GM18858 (cell line): ENCODE measurements around the gene RTN1.

ENCODE experiments used
- ATAC-seq: cut with Tn5 transposase; IDR thresholded peaks from one replicate; pipeline ENCODE4 v1.9.1; 2021; ENCODE audit not compliant: unreplicated experiment

The RTN1 gene

DNA sequence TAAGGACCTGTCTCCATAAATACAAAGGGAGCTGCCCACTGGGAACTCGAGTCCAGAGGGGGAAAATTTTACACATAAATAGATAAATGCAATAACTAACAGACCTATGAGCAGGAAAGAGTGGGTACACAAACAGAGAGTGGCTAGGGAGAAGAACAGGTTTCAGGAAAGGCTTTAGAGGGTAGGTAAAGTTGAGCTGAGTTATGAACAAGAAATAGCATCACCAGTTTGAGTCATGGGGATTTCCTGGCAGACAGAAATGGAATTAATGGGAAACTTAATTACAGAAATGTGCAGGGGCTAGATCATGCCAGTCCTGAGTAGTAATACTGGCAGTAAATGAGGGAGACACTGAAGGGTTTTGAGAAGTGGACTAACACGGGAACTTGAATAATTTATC, 236.0 kb downstream of the RTN1 start:
- no peak for ATAC-seq

GRCh38 chr14:59633486-59633885, 237.1 kb downstream of the RTN1 start:
- ATAC-seq = no peak

- no peak for ATAC-seq
These were observed 238.2 kb downstream of the RTN1 start for GRCh38 chr14:59632381-59632780.

GRCh38 chr14:59631237-59631636, 239.3 kb downstream of the RTN1 start:
- no peak for ATAC-seq

DNA sequence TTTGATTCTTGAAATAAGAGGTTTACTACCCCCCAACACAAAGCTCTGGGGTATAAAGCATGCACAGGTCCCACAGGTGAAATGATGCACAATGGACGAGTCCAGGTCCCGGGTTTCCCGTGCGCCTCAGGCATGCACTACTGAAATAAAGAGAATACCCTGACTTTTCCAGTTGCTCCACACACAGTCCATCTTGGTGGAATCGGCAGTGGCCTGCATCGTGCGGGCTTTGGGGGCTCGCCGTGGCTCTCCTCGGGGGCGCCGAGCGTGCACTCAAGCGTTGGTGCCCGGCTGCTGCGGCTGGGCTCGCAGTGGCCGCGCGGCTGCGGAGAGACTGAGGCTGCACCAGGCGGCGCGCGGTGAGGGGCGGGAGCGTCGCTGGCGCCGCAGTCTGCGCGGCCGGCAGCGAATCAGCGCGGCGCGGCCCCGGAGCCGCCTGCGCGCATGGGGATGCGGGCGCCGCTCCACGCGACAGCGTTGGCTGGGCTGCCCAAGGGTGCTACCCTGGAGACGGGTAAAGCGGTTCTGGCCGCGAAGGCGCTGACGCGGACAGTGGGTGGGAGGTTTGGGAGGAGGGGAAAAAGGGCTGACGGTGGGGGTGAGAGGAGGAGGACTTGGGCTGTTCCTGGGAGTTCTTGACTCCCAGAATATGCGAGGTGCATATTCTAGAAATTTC, 240.2 kb downstream of the RTN1 start:
- ATAC-seq = no peak

DNA sequence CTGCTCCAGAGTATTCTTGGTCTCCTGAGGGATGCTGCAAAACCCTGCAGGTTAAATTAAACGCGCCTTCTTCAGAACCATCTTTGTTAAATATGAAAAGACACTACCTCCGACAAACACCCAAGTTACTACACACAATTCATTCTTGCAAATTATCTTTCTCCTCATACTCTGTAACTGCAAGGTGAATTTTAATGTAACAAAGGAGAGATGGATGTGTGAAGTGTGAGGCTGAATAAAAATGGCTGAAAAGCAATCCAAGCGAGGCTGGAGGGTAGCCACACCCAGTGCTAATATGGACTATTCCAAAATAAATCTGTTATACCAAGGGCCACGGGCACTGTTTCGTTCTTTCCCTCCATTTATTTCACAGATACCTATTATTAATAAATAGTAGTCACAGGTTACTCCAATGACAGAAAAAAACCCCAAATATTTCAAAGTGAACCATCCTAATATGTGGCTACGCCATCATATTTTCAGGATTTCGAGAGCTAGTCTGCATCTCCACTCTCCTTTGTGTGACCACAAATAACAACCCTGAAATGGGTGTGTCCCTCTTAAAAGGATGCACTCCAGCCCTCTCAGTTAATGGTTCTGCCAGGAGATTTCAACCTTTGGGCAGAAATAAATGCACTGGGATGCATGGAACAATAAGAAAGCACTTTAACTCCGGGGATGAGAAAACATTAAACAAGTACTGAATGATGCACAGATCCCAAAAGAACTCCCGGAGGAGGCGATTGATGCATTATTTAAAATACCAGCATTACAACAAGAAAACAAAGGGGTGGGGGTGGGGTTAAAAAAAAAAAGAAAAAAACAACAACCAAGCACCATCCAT, 240.9 kb downstream of the RTN1 start:
- no peak for ATAC-seq

GRCh38 chr14:59627011-59627520, 243.5 kb downstream of the RTN1 start:
- no peak for ATAC-seq

DNA sequence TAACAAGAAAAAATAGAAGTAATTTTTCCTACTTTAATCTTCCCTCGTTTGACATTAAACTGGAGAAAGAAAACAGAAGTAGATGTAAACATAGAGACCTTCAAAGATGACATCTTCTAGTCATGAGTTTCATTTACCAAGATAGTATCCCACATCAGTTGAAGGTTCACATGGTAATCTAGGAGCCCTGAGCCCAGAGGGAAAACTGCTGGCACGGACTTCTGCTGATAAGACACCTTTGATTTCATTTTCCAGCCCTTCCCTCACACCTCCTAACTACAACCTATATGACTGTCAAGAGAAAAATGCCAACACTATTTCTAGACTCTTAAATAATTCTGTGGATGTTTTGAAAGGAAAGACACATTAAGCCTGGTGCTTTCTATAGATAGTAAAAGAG, 247.9 kb downstream of the RTN1 start:
- ATAC-seq = no peak

- no peak for ATAC-seq
These were observed 251.5 kb downstream of the RTN1 start for GRCh38 chr14:59619061-59619460.

DNA sequence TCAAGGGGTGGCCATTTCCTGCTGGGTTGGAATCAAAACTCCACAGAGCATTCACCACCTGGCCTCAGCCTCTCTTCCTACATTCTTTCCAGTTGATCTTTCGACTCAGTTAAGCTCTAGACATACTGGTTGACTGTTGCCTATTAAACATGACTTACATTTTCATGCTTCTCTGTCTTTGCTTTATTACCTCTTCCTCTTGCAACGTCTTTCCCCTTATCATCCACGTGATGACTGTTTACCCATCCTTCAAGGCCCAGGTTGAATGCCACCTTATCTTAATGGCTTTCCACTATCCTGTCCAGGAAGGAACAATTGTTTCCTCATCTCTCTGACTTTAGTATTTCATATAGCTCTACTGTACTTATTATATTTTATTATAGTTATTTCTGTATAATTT, 269.5 kb downstream of the RTN1 start:
- ATAC-seq = no peak

- ATAC-seq = no peak
These were observed 270.2 kb downstream of the RTN1 start for GRCh38 chr14:59600211-59600945.

DNA sequence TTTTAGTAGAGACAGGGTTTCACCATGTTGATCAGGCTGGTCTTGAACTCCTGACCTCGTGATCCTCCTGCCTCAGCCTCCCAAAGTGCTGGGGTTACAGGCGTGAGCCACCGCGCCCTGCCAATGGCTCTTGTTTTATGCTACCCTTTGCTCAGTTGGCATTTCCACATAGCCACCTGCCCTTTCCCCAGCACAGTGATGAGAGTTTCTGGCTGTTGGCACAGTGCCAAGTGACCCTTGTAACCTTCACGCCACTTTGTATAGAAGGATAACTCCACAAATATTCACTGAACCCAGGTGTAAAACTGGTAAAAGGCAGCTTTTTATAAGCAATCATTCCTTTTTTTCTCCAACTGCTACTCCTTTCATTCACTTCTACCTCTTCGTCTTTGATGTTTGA, 275.5 kb downstream of the RTN1 start:
- no peak for ATAC-seq

DNA sequence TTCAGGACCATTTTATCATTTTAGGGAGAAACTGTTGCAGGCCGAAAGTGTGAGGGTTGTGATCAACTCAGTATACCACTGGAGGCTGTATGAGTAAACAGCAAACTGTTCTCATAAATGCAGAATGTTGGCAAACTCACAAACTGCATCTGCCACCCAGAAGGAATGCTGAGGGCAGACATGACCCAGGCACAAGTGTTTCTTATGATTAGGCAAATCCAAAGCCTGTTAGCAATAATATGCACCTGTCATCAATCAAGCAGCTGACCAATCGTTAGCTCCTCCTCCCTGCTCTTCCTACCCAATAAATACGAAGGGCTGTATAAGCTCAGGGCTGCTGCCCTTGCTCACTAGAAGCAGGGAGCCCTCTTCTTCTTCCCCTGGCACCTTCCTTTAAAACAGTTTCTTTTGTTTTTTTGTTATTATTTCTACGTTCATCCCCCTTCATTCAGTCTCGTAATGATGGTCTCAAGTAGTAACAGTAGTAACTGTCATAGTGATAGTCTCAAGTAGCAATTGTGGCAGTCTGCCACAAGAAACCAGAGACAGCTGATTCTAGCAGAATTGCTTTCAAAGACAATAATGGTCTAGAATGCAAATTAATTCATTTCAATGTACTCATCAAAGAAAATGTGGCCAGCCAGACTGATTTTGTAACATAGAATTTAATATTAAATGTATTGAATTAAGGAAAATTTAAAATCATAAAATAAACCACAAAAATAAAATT, 278.8 kb downstream of the RTN1 start:
- no peak for ATAC-seq

DNA sequence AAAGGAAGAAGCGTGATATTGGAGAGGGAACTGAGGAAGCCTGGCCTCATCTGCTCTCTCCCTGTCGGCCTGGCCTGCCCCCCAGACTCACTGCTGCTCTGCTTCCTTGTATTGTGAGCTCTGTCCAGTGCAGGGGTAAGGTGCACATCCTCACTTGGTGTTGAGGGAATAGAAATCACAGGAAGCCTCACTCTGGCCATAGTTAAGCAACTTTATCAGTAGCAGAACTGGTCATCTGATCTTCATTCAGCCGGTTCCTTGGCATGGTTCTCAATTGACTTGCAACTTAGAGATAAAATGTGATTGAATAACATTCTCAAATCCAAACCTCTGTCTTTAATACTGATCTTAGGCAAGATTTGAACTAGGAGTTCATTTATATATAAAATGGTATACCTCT, 282.5 kb downstream of the RTN1 start:
- ATAC-seq = no peak

- no peak for ATAC-seq
These were observed 284.6 kb downstream of the RTN1 start for GRCh38 chr14:59585891-59586554.

DNA sequence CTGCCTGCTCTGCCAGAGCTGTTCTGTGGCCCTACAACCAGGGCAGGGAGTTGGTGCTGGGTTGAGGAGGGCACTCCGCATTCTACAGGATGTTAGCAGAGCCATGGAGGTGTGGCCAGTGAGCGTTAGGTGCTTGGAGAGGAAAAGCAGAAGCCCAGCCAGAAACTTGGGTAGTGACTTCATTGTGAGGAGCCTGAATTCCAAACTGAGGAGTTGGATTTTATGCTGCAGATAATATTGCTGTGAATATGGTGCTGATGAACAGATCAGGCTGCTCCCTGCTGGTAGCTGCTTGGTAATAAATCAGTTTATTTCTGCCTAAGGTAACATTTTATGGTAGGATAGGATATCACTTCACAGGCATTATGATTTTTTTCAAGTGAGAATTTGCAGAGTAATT, 286.8 kb downstream of the RTN1 start:
- no peak for ATAC-seq

- no peak for ATAC-seq
These were observed 287.6 kb downstream of the RTN1 start for GRCh38 chr14:59582845-59583509.

- ATAC-seq = no peak
These were observed 288.4 kb downstream of the RTN1 start for GRCh38 chr14:59582161-59582560.

- ATAC-seq = no peak
These were observed 289.7 kb downstream of the RTN1 start for GRCh38 chr14:59580911-59581310.
